HEK293T (cell line): ENCODE data around the gene SGMS1.
"Not testable (repeated sequence)": the region's sequence is repeated elsewhere in the genome, so short reads cannot be mapped to it uniquely, and the experiment has no call there.

Experiments
- ELF4 ChIP-seq: fragments of 450-650 bp; IDR thresholded peaks from 2 replicates; pipeline ENCODE4 v1.6.1; 2017; ENCODE audit warnings: antibody characterized with exemption
- FOXM1 ChIP-seq: fragments of 450-650 bp; IDR thresholded peaks from 2 replicates; pipeline ENCODE4 v1.6.1; 2017; ENCODE audit warnings: mild to moderate bottlenecking, borderline replicate concordance
- HDGF ChIP-seq: fragments of 450-650 bp; IDR thresholded peaks from 2 replicates; pipeline ENCODE4 v1.6.1; 2017; ENCODE audit warnings: antibody characterized with exemption, borderline replicate concordance
- LEF1 ChIP-seq: fragments of 450-650 bp; IDR thresholded peaks from 2 replicates; pipeline ENCODE4 v1.6.1; 2017; ENCODE audit warnings: mild to moderate bottlenecking, borderline replicate concordance
- SP1 ChIP-seq: fragments of 450-650 bp; IDR thresholded peaks from 2 replicates; pipeline ENCODE4 v1.6.1; 2017
- SUZ12 ChIP-seq: fragments of 450-650 bp; IDR thresholded peaks from 2 replicates; pipeline ENCODE4 v1.6.1; 2016; ENCODE audit warnings: mild to moderate bottlenecking
- TARDBP ChIP-seq: fragments of 450-650 bp; IDR thresholded peaks from 2 replicates; pipeline ENCODE4 v1.6.1; 2016

DNA sequence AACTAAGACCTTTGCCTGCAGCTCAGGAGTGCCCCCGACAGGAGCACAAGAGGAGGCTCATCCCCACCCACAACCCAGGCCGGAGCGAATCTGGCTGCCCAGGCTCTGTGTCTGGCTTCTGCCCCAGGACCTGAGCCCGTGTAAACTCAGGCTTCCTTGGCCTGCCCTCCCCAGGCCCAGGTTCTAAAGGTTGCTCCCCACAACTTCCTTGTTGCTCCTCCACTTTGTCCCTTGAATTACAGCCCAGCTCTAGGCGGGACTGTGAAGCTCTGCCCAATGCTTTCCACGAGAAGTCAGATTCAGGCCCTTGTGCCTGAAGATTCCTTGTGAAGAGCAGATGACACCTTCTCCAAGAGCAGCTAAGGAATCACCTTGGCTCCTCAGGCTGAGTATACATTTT, 46.2 kb upstream of the SGMS1 start:
- not testable (repeated sequence) for TF ChIP-seq ELF4, TARDBP, HDGF, SUZ12, SP1, FOXM1, LEF1
